PFSK-1 (cell line): ENCODE results near the gene PDS5B.

ENCODE experiments used
- FOXP2 ChIP-seq: optimal IDR thresholded peaks from 2 replicates; pipeline ENCODE3; 2011; ENCODE audit warnings: borderline replicate concordance, control low read depth, inconsistent platforms; ENCODE audit not compliant: insufficient read depth; ENCODE audit errors: extremely low read length, extremely low read depth
- POLR2AphosphoS5 ChIP-seq: IDR thresholded peaks from 2 replicates; pipeline ENCODE4 v1.6.1; 2012; ENCODE audit warnings: low read depth, mild to moderate bottlenecking, control low read depth, low read length, moderate library complexity
- REST ChIP-seq, 2 experiments: IDR thresholded peaks; 2 replicates each; pipeline versions ENCODE4 v1.6.1 to v1.8.0; 2011 to 2012; ENCODE audit warnings: low read depth in 2 of 2, low read length in 2 of 2, control low read depth in 1 of 2, inconsistent platforms in 1 of 2, mild to moderate bottlenecking in 1 of 2, moderate library complexity in 1 of 2; ENCODE audit not compliant: insufficient read depth in 1 of 2
- SIN3A ChIP-seq: IDR thresholded peaks from 2 replicates; pipeline ENCODE4 v1.6.1; 2012; ENCODE audit warnings: mild to moderate bottlenecking, low read length, moderate library complexity, borderline replicate concordance; ENCODE audit not compliant: insufficient read depth
- TAF1 ChIP-seq: IDR thresholded peaks from 2 replicates; pipeline ENCODE4 v1.6.1; 2012; ENCODE audit warnings: low read length, control low read depth, borderline replicate concordance; ENCODE audit not compliant: insufficient read depth

The PDS5B gene

GRCh38 chr13:32616883-32617511, 30.7 kb downstream of the PDS5B start:
- TF ChIP-seq REST (IDR thresholded peaks at IDR 0.05; ENCODE audit: insufficient read depth in 1 of 2, low read depth in 2 of 2, low read length in 2 of 2) (no peak), FOXP2 (no peak), TAF1 (no peak), SIN3A (no peak), POLR2AphosphoS5 (no peak)

- no peak for TF ChIP-seq FOXP2
- TF ChIP-seq POLR2AphosphoS5, result no peak
- no peak for TF ChIP-seq REST (IDR thresholded peaks at IDR 0.05; ENCODE audit: insufficient read depth in 1 of 2, low read depth in 2 of 2, low read length in 2 of 2)
- TF ChIP-seq TAF1, result no peak
- no peak for TF ChIP-seq SIN3A
Observed at GRCh38 chr13:32622827-32623226, 36.6 kb downstream of the PDS5B start.

- TF ChIP-seq FOXP2 (no peak), POLR2AphosphoS5 (no peak), TAF1 (no peak), REST (IDR thresholded peaks at IDR 0.05; ENCODE audit: insufficient read depth in 1 of 2, low read depth in 2 of 2, low read length in 2 of 2) (no peak), SIN3A (no peak)
Observed at GRCh38 chr13:32624441-32624840, 38.2 kb downstream of the PDS5B start.

- no peak for TF ChIP-seq SIN3A
- no peak for TF ChIP-seq FOXP2
- no peak for TF ChIP-seq POLR2AphosphoS5
- TF ChIP-seq TAF1, result no peak
- TF ChIP-seq REST (IDR thresholded peaks at IDR 0.05; ENCODE audit: insufficient read depth in 1 of 2, low read depth in 2 of 2, low read length in 2 of 2), result no peak
Observed at GRCh38 chr13:32627793-32628192, 41.5 kb downstream of the PDS5B start.
